GM12872 (cell line): ENCODE data around the gene PALD1.

Experiments used
- TF ChIP-seq, protein P1 (sequence below): IDR thresholded peaks from 3 replicates; pipeline ENCODE4 v1.5.1; 2011; ENCODE audit warnings: low read depth, mild to moderate bottlenecking, low read length, moderate library complexity; ENCODE audit not compliant: insufficient read depth

The PALD1 gene

DNA sequence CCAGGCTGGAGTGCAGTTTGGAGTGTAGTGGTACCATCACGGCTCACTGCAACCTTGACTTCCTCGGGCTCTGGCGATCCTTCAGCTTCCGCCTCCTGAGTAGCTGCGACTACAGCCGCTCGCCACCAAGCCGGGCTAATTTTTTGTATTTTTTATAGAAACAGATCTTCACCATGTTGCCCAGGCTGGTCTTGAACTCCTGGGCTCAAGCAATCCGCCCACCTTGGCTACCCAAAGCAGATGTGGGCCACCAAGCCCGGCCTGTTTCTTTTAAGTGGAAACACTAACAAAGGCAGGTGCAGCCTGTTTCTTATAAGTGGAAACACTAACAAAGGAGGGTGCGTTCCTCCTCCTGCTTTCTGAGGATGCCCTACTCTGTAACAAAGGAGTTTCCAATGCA lies 105.8 kb downstream of the PALD1 start:
- TF ChIP-seq, protein P1, sequence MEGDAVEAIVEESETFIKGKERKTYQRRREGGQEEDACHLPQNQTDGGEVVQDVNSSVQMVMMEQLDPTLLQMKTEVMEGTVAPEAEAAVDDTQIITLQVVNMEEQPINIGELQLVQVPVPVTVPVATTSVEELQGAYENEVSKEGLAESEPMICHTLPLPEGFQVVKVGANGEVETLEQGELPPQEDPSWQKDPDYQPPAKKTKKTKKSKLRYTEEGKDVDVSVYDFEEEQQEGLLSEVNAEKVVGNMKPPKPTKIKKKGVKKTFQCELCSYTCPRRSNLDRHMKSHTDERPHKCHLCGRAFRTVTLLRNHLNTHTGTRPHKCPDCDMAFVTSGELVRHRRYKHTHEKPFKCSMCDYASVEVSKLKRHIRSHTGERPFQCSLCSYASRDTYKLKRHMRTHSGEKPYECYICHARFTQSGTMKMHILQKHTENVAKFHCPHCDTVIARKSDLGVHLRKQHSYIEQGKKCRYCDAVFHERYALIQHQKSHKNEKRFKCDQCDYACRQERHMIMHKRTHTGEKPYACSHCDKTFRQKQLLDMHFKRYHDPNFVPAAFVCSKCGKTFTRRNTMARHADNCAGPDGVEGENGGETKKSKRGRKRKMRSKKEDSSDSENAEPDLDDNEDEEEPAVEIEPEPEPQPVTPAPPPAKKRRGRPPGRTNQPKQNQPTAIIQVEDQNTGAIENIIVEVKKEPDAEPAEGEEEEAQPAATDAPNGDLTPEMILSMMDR, result no peak

DNA sequence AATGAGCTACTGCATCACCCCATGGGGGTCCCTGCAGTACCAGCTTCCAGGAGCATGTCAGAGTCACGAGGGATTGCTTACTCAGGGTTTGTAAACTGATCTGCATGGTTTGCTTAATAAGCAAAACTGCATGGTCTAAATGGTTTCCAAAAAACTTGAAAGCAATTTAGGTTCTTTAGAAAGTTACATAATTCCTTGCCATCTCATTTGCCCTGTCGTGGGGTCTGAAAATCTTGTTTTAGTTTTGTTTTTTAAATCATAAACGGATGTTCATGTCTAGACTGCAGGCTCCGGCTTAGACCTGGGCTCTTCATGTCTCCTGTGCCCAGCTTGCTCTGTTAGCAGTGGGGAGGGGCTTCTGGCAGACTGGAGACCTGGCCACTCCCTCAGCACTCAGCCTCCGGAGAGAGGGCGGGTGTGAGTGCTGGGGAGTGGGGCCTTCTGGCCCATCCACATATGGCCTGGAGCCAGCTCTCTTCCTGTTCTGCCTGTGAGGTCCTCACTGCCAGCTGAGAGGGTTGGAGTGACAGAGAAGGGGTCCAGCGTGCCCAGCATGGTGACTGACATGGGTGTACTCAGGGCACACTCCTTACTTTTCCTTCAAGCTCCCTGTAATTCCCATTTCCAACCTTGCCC lies 106.5 kb downstream of the PALD1 start:
- TF ChIP-seq, protein P1, result no peak

DNA sequence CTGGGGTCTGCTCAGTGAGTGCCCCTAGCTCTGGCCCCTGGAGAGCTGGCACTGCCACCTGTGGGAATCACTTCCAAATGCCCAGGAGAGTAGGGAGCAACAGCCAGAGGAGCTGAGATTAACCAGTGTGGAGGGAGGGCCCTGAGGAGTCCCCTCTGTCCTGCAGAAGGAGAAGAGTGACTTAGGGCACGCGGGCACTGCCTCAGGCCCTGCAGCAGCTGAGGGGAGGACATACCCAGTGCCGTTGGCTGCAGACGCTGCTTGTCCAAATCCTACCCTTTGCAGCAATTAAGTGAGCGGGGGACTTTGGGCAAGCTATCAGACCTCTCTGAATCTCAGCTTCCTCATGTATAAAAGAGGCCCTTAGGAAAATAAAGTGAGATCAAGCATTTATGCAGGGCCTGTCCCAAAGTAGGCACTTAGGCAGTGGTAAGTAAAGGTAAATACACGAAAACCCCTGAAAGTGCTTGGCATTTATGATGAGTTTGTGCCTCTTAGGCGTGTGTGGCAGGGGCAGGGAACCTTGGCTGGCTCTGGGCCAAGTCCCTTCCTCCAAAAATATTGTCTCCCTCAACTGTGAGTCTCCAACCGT lies 107.1 kb downstream of the PALD1 start:
- TF ChIP-seq, protein P1, result no peak

DNA sequence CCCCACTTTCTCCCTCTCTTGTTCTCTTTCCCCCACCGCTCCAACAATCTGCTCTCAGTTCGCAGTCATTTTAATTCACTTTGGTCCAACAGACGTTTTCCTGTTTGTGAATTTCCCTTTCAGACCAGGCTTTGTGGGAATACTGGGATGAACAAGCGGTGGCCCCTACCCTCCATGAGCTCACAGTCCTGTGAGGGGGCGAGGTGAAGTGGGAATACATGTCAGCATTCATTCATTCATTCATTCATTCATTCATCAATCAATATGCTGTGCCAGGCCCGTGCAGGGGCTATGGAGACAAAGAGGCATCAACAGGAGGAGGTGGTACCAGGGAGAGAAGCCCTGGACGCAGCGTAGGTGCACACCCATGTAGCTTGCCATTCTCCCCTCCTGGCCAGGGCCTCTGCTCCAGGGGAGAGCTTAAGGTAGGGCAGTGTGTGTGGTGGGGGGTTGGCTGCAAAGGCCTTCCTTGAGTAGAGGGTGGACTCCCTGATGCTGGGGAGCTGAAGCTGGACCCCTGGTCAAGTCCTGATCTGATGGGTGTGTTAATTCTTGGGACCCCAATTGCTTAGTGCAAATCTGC lies 107.9 kb downstream of the PALD1 start:
- TF ChIP-seq, protein P1, result no peak

DNA sequence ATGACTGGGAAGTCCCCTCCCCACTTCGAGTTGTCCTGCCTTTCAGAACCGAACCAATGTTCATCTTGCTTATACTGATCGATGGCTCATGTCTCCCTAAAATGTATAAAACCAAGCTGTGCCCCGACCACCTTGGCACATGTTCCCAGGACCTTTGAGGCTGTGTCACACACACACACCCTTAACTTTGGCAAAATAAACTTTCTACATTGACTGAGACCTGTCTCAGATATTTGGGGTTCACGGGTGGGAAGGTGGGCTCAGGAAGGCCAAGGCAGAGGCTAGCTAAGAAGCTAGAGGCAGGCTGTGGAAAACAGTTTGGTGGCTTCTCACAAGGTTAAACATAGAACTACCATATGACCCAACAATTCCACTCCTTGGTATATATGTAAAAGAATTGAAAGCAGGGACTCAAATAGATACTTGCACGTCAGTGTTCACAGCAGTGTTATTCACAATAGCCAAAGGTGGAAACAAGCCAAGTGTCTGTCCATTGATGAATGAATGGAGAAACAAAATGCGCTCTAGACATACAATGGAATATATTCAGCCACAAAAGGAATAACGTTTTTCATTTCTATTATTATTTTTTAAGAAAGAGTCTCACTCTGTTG lies 108.6 kb downstream of the PALD1 start:
- TF ChIP-seq, protein P1, result no peak

DNA sequence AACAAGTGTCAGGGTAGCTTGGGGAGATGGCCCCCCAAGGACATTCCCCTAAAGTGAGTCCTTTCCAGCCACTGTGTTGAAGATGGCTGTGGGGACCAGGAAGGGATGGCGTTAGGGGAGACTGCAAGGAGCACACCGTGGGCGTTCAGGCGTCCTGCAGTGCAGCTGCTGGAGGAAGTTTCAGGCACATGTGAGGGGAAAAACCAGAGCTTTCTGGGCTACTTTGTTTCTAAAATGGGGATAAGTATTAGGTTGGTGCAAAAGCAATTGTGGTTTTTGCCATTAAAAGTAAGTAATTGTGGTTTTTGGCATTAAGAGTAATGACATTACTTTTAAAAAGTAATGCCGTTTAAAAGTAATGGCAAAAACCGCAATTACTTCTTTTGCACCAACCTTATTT lies 109.7 kb downstream of the PALD1 start:
- TF ChIP-seq, protein P1, result no peak

DNA sequence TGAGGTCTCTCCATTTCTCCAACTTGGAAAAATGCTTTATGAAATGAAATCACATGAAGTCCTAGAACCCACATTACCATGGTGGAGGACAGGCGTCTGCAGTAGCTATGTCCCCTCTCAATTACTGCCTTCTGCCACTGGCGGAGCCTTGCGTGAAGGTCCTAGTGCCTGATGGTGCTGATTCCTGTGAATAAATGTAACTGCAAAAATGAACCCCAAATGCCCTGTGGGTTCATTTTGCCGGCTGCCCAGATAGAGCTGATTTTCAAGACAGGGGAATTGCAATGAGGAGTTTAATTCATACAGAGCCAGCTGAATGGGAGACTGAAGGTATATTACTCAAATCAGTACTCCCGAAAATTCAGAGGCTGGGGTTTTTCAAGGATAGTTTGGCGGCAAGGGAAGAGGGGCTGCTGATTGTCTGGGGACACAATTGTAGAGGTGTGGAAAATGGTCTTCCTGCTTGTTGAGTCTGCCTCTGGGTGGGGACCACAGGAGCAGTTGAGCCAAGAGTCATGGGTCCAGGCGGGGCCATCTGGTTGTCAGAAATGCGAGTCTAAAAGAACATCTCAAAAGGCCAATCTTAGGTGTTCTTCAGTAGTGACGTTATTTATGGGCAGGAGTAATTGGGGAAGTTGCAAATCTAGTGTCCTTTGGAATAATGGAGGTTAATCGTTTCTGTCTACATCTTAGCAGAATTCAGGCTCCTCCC lies 110.4 kb downstream of the PALD1 start:
- TF ChIP-seq, protein P1, result no peak
